GM20000 (cell line): Measurements from ENCODE around the gene OR6C74.

ENCODE experiments used
- DNase-seq: peaks from one replicate; pipeline ENCODE4 v3.0.0; 2012; ENCODE audit warnings: low spot score
- CTCF ChIP-seq: IDR thresholded peaks from 2 replicates; pipeline ENCODE4 v1.5.1; 2012; ENCODE audit warnings: mild to moderate bottlenecking, control low read depth; ENCODE audit errors: extremely low read depth, missing control alignments

The OR6C74 gene

GRCh38 chr12:55256831-55257230 is 12.4 kb downstream of the OR6C74 start:
- DNase-seq, result no peak
- TF ChIP-seq CTCF, result no peak

GRCh38 chr12:55258303-55258702 is 13.9 kb downstream of the OR6C74 start:
- DNase-seq, result no peak

GRCh38 chr12:55280991-55281390 is 36.6 kb downstream of the OR6C74 start:
- no peak for DNase-seq
- no peak for TF ChIP-seq CTCF

More at GRCh38 chr12:55258303-55258702, 13.9 kb downstream of the OR6C74 start:
- no peak for TF ChIP-seq CTCF

GRCh38 chr12:55289999-55290398 is 45.6 kb downstream of the OR6C74 start:
- DNase-seq, result no peak
- TF ChIP-seq CTCF, result no peak
